Uterus (tissue), 2 donors: ENCODE data around the gene RGS10.

Source experiments
- CTCF ChIP-seq, 4 experiments: fragments of 200-600 bp in 2 of 4; fragments of 450-650 bp in 2 of 4; sonication (generic) in 2 of 4; IDR thresholded peaks; one replicate each; pipeline ENCODE4 v1.5.1; 2016 to 2019; ENCODE audit warnings: antibody characterized with exemption in 4 of 4, mild to moderate bottlenecking in 2 of 4, moderate library complexity in 1 of 4
- POLR2A ChIP-seq, 2 donors: fragments of 450-650 bp; IDR thresholded peaks; one replicate each; pipeline ENCODE4 v1.6.1; 2016; ENCODE audit warnings: antibody characterized with exemption in 2 of 2, mild to moderate bottlenecking in 1 of 2, moderate library complexity in 1 of 2

GRCh38 chr10:119473771-119474170, 68.7 kb downstream of the RGS10 start:
- no peak for TF ChIP-seq CTCF (IDR thresholded peaks at IDR 0.05)
- TF ChIP-seq POLR2A (IDR thresholded peaks at IDR 0.05), result no peak
